Putamen (tissue), 1 donor: ENCODE measurements around the gene ATP13A3.
"Not testable (repeated sequence)": the region's sequence is repeated elsewhere in the genome, so short reads cannot be mapped to it uniquely, and the experiment has no call there.

Experiments
- DNase-seq: peaks from one replicate; pipeline ENCODE4 v3.0.0-alpha.2; 2016; ENCODE audit warnings: low spot score

The ATP13A3 gene

GRCh38 chr3:194499516-194499915 is 12.7 kb upstream of the ATP13A3 start:
- not testable (repeated sequence) for DNase-seq

GRCh38 chr3:194497799-194498575 is 11.2 kb upstream of the ATP13A3 start:
- no peak for DNase-seq

- no peak for DNase-seq
Observed at GRCh38 chr3:194496217-194496919, 9.6 kb upstream of the ATP13A3 start.

DNA sequence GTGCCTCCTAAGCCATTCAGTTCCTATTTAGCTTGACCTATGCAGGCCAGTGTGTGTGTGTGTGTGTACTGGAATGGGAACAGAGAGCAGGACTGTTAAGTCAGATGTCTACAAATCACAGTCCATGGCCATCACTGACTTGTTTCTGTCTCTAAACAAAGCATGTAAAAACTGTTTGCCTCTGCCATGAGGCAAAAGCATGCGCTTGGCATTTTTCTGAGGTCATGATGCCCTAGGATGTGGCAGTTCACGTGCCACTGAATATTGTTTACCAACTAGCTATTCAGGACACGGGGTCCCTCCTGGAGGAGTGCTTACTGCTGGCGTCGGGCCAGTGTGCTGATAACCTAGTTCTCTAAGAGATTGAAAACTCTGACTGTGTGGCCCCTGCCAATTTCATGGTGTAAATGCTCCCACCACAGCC is 8.2 kb upstream of the ATP13A3 start:
- no peak for DNase-seq

GRCh38 chr3:194493995-194494927 is 7.5 kb upstream of the ATP13A3 start:
- DNase-seq, result not testable (repeated sequence)

GRCh38 chr3:194492001-194492400 is 5.2 kb upstream of the ATP13A3 start:
- DNase-seq, result no peak

DNA sequence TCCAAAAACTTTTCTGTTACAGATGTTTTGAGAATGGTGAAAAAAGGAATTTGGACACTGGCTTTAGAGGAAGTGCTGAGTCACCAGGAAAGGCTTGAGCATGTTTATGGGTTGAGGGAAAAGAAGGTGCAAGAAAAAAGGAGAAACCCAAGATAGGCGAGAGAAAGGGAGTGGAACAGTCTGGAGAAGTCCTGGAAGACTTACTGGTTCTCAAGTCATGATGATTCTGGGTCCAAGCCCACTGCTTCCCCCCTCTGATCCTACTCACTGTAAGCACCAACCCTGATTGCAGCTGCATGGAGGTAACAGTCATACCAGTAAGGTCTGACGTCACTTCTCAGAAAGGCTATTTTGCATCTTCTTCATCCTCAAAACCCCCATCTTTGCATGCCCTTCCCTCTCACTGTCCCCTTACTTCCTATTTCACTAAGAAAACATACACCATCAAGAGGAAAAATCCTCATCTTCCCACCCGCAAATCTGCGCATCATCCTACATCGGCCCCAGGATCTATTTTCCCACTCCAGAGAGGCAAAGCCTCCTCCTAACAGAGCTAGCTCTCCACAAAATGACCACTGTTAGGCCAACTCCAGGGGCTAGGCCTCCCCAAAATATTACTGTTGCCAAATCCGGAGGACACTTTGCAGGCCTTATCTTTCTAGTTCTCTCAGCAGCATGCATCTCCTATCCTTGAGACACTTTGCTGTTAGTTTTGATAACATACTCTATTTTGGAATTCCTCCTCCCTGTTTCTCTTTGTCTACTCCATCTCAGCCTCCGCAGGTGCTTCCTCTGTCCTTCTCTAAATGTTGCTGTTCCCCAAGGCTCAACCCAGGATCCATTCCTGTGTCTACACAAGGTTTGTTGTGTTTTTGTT is 3.2 kb upstream of the ATP13A3 start:
- DNase-seq, result no peak

GRCh38 chr3:194488055-194488742 is 1.4 kb upstream of the ATP13A3 start:
- no peak for DNase-seq

DNA sequence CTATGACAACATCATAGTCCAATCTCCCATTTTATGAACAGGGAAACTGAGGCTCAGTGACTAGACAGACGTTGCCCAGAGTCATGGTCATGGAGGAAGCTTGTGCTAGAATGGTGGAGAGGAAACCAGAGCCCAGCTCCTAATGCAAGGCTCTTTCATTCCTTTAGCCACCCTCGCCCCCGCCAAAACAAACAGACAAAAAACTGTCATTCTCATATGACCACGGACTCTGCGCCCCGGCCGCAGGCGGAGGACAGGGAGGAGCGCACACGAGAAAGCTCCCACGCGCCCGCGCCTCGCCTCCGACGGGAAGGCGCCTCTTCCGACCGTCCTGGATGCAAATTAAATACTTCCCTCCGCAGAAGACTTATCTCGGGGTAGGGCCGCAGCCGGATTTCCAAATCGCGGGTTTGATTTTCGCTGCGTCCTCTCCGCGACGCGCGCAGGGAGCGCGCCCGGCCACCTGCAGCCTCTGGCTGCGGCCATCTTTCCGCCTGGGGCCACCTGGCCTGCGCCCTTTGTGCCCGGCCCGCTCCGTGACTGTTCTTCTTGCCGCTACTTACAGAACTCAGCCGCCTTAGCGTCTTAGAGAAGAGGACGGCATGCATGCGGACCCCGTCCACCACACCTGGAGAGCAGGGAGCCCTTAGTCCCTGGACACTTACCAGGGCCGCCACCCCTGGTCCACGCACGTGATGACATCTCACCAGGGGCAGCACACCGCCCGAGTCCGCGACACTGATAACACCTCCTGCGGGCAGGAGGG is 670 bp upstream of the ATP13A3 start:
- no peak for DNase-seq

DNA sequence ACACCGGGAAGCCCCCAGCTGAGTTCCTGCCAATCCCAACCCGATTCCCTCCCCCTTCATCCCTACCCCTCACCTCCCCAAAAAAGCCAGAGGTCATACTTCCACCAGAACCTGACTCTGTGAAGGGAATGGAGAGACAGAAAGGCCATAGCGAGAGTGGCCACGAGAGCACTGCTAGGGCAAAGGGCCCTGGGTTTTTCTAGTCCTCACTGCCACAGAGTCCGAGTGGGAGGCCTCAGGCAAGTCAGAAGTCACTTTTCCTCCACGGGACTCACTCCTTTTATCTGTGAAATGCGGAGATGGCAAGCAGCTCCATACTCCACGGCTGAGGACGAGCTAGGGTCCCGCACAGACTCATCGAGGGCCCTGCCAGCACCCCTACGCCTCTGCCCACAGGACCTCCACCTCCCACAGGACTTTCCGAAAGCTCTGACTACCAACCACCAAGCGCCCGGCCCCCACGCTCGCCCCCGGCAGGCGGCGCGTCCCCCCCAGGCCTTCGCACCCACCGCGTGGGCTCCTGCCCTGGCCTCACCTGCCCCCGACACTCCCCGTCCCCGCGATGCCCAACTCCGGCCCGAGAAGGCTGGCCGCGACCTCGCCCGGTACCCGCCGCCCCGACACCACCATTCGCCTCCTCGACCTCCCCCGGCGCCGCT is 792 bp downstream of the ATP13A3 start:
- no peak for DNase-seq

- no peak for DNase-seq
Observed at GRCh38 chr3:194485468-194485880, 1.3 kb downstream of the ATP13A3 start.

DNA sequence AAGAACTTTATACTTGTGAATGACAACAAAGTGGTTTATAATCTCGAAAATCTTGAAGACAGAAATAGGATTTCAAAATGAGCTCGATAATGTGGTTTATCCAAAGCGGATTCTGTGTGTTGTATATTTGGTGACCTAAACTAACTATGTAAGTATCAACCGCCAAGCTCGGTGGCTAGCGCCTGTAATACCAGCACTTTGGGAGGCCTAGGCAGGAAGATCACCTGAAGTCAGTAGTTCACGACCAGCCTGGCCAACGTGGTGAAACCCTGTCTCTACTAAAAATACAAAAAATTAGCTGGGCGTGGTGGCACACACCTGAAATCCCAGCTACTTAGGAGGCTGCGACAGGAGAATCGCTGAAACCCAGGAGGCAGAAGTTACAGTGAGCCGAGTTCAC is 2.2 kb downstream of the ATP13A3 start:
- DNase-seq, result no peak

DNA sequence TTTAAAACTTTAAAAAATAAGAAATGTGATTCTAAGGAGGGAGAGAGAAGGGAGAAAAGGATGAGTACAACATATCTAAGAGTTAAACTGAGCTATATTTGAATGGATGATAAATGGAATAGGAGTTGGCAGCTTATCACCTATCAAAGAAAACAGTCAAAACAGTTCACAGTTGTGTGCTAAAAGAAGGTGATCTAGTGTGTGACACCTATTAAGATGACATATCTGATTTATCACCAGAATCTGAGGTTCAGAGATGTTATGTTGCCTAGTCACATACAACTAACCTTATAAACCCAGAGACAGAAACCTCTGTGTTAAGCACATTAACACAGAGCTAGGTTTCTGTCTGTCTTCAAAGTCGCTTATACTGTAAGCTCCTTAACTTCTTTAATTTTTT is 3.0 kb downstream of the ATP13A3 start:
- no peak for DNase-seq

GRCh38 chr3:194482830-194483229 is 4.0 kb downstream of the ATP13A3 start:
- not testable (repeated sequence) for DNase-seq

DNA sequence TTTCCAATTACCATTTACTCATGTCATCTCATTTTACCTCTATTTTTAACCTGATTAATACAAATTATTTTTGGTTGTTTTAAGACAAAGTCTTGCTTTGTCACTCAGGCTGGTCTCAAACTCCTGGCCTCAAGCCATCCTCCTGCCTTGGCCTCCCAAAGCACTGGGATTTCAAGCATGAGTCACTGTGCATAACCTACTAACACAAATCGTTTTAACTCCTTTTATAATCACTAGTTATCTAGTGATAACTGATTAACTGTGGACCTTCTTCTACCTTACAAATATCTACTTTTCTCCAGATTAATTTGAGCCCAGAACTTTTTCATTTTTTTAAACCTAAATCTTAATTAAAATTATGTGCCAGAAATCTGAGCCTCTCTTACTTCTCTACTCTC is 4.6 kb downstream of the ATP13A3 start:
- no peak for DNase-seq

- DNase-seq, result no peak
Observed at GRCh38 chr3:194481525-194482195, 5.1 kb downstream of the ATP13A3 start.

- no peak for DNase-seq
Observed at GRCh38 chr3:194481103-194481502, 5.7 kb downstream of the ATP13A3 start.

GRCh38 chr3:194476784-194477183 is 10.0 kb downstream of the ATP13A3 start:
- DNase-seq, result no peak

DNA sequence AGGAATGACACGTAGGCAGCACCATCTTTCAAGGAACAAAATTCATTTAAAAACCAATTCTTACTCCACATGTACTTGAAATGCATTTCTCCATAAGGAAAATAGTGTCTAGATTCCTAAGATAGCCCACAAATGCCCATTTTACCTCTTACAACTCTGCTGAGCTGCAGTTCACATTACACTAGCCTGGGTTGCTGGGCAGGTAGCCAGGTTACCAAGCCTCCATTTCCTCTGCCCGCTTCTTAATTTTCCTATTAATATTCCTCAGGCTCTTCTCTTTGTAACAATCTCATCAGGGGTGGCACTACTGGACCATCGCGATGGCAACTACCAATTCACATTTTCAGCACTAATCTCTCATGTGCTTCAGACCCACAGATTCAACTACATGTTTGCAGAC is 10.8 kb downstream of the ATP13A3 start:
- DNase-seq, result no peak
